H9 (cell line): ENCODE measurements around the gene PC. TPM values are rescaled to one million over a fixed set of nuclear protein-coding genes. Genes with fewer than 3 reads are reported as not detected.
A peak's percentile ranks its signal among the peaks of the same experiment; 100 is the strongest.

Source experiments
- DNase-seq: peaks from one replicate; pipeline ENCODE4 v3.0.0-alpha.2; 2017
- H2AFZ ChIP-seq: one replicate; pipeline ENCODE4 v1.6.1; 2013; ENCODE audit warnings: mild to moderate bottlenecking, low read length, control low read depth, moderate library complexity
- H2AK5ac ChIP-seq: 2 replicates; pipeline ENCODE4 v1.6.1; 2013; ENCODE audit warnings: low read length, control low read depth, mixed read lengths; ENCODE audit not compliant: insufficient read length
- H2BK120ac ChIP-seq: one replicate; pipeline ENCODE4 v1.6.1; 2013; ENCODE audit warnings: low read depth, mild to moderate bottlenecking, low read length, control low read depth, inconsistent platforms; ENCODE audit not compliant: poor library complexity, severe bottlenecking
- H2BK12ac ChIP-seq: 2 replicates; pipeline ENCODE4 v1.6.1; 2013; ENCODE audit warnings: low read length, control low read depth, mixed read lengths, low read depth; ENCODE audit not compliant: insufficient read length
- H2BK15ac ChIP-seq: 2 replicates; pipeline ENCODE4 v1.6.1; 2013; ENCODE audit warnings: low read depth, low read length, control low read depth
- H2BK20ac ChIP-seq: one replicate; pipeline ENCODE4 v1.6.1; 2013; ENCODE audit warnings: low read depth, mild to moderate bottlenecking, low read length, control low read depth, inconsistent platforms; ENCODE audit not compliant: poor library complexity, severe bottlenecking
- H2BK5ac ChIP-seq: 2 replicates; pipeline ENCODE4 v1.6.1; 2013; ENCODE audit warnings: low read length, control low read depth, mixed read lengths; ENCODE audit not compliant: insufficient read length
- H3K14ac ChIP-seq: 2 replicates; pipeline ENCODE4 v1.6.1; 2013; ENCODE audit warnings: low read length, control low read depth; ENCODE audit not compliant: insufficient read depth
- H3K18ac ChIP-seq: 2 replicates; pipeline ENCODE4 v1.6.1; 2013; ENCODE audit warnings: low read depth, mild to moderate bottlenecking, mixed read lengths, low read length, control low read depth; ENCODE audit not compliant: insufficient read length
- H3K23ac ChIP-seq: 2 replicates; pipeline ENCODE4 v1.6.1; 2013; ENCODE audit warnings: low read length, control low read depth, mixed read lengths, low read depth; ENCODE audit not compliant: insufficient read length
- H3K23me2 ChIP-seq: 2 replicates; pipeline ENCODE4 v1.6.1; 2013; ENCODE audit warnings: low read depth, mild to moderate bottlenecking, mixed read lengths, low read length, control low read depth; ENCODE audit not compliant: insufficient read length, poor library complexity, severe bottlenecking
- H3K27ac ChIP-seq: 2 replicates; pipeline ENCODE4 v1.5.1; 2013; ENCODE audit warnings: low read length, control low read depth, mixed read lengths, low read depth; ENCODE audit not compliant: insufficient read length
- H3K27me3 ChIP-seq: 2 replicates; pipeline ENCODE4 v1.6.1; 2013; ENCODE audit warnings: low read length, control low read depth, inconsistent platforms; ENCODE audit not compliant: insufficient read depth
- H3K4ac ChIP-seq: 2 replicates; pipeline ENCODE4 v1.6.1; 2013; ENCODE audit warnings: low read depth, mild to moderate bottlenecking, control low read depth, inconsistent platforms, low read length, moderate library complexity
- H3K4me1 ChIP-seq: 2 replicates; pipeline ENCODE4 v1.6.1; 2013; ENCODE audit warnings: low read length, control low read depth, inconsistent platforms; ENCODE audit not compliant: insufficient read depth
- H3K4me2 ChIP-seq: 2 replicates; pipeline ENCODE4 v1.6.1; 2013; ENCODE audit warnings: low read length, control low read depth, mixed read lengths; ENCODE audit not compliant: insufficient read length, insufficient read depth
- H3K56ac ChIP-seq: 2 replicates; pipeline ENCODE4 v1.6.1; 2013; ENCODE audit warnings: low read depth, mild to moderate bottlenecking, mixed read lengths, low read length, control low read depth; ENCODE audit not compliant: insufficient read length
- H3K79me1 ChIP-seq: 2 replicates; pipeline ENCODE4 v1.6.1; 2013; ENCODE audit warnings: low read depth, mild to moderate bottlenecking, moderate library complexity, low read length, control low read depth, inconsistent platforms; ENCODE audit not compliant: insufficient read depth, poor library complexity, severe bottlenecking
- H3K79me2 ChIP-seq: 2 replicates; pipeline ENCODE4 v1.6.1; 2013; ENCODE audit warnings: low read length, control low read depth, inconsistent platforms; ENCODE audit not compliant: insufficient read depth
- H3K9ac ChIP-seq: 2 replicates; pipeline ENCODE4 v1.6.1; 2013; ENCODE audit warnings: low read length, control low read depth, mixed read lengths; ENCODE audit not compliant: insufficient read length; ENCODE audit errors: extremely low read depth
- H3K9me3 ChIP-seq: one replicate; pipeline ENCODE4 v1.6.1; 2013; ENCODE audit warnings: low read depth, low read length, inconsistent platforms; ENCODE audit not compliant: control insufficient read depth
- H3T11ph ChIP-seq: one replicate; pipeline ENCODE4 v1.6.1; 2013; ENCODE audit warnings: mild to moderate bottlenecking, low read length, control low read depth, inconsistent platforms
- H4K20me1 ChIP-seq: one replicate; pipeline ENCODE4 v1.6.1; 2013; ENCODE audit not compliant: control insufficient read depth, insufficient read length, insufficient read depth
- H4K5ac ChIP-seq: 2 replicates; pipeline ENCODE4 v1.6.1; 2013; ENCODE audit warnings: low read depth, mild to moderate bottlenecking, mixed read lengths, low read length, control low read depth; ENCODE audit not compliant: insufficient read length
- H4K8ac ChIP-seq: replicated peaks from 2 replicates; pipeline ENCODE4 v1.6.1; 2013; ENCODE audit warnings: low read length, control low read depth, mixed read lengths, low read depth; ENCODE audit not compliant: insufficient read length
- H4K91ac ChIP-seq: 2 replicates; pipeline ENCODE4 v1.6.1; 2013; ENCODE audit warnings: low read depth, mild to moderate bottlenecking, moderate library complexity, mixed read lengths, low read length, control low read depth; ENCODE audit not compliant: insufficient read length
- H3K27ac Mint-ChIP-seq, 3 experiments: 2 replicates in 2 of 3; 3 replicates in 1 of 3; pipeline ENCODE4 v1.8.0; 2020 to 2021; ENCODE audit warnings: mixed read lengths in 3 of 3, mild to moderate bottlenecking in 1 of 3, moderate library complexity in 1 of 3
- H3K27me3 Mint-ChIP-seq: 2 replicates; pipeline ENCODE4 v1.8.0; 2021; ENCODE audit warnings: low read depth, mild to moderate bottlenecking, moderate library complexity, mixed read lengths
- H3K36me3 Mint-ChIP-seq, 3 experiments: 2 replicates in 2 of 3; 3 replicates in 1 of 3; pipeline ENCODE4 v1.8.0; 2020 to 2021; ENCODE audit warnings: low read depth in 3 of 3, mixed read lengths in 3 of 3; ENCODE audit not compliant: insufficient read depth in 1 of 3
- H3K4me1 Mint-ChIP-seq, 2 experiments: 2 replicates each; pipeline ENCODE4 v1.8.0; 2020; ENCODE audit warnings: mixed read lengths in 2 of 2
- H3K4me3 Mint-ChIP-seq, 2 experiments: 2 replicates in 1 of 2; 3 replicates in 1 of 2; pipeline ENCODE4 v1.8.0; 2020 to 2021; ENCODE audit warnings: mild to moderate bottlenecking in 2 of 2, mixed read lengths in 2 of 2, moderate library complexity in 1 of 2
- H3K9me3 Mint-ChIP-seq, 2 experiments: 2 replicates in 1 of 2; 3 replicates in 1 of 2; pipeline ENCODE4 v1.8.0; 2020; ENCODE audit warnings: mild to moderate bottlenecking in 2 of 2, mixed read lengths in 2 of 2, moderate library complexity in 1 of 2
- CTCF ChIP-seq: fragments of 200-600 bp; sonication (generic); conservative IDR thresholded peaks from 3 replicates; pipeline ENCODE4 v1.8.0; 2021; ENCODE audit warnings: antibody characterized with exemption, mild to moderate bottlenecking
- WGBS: extraction: QIAGEN DNeasy Blood & Tissue Kit; methylation state at CpG from one replicate; pipeline ENCODE4 v1.1.7; 2013; ENCODE audit warnings: missing lambda C conversion rate, low lambda C conversion rate, mixed read lengths; ENCODE audit not compliant: insufficient read length; ENCODE audit errors: extremely low coverage; 5-methylcytosine and 5-hydroxymethylcytosine counted together
- total RNA-seq: library from RNA; stranded (reverse); gene quantifications from 2 replicates; pipeline ENCODE4 v1.2.1, GENCODE V29; 2021

PC gene
- total RNA-seq, 1 experiment from 2014 or later: 32.6 TPM

GRCh38 chr11:66852466-66853241 lies 105.5 kb downstream of the PC start:
- H2BK120ac ChIP-seq: no peak overlapping the region
- Mint-ChIP-seq H3K27ac (peak overlapping the region in 1 of 3 experiments; percentile 64; a peak in 1 of 7 replicates), H3K4me3 (no peak overlapping the region), H3K36me3 (peaks cover 0 to 21% (median 21%) of the 10 kb centered on the region in 3 experiments; a peak in 4 of 7 replicates), H3K9me3 (no peaks in the 10 kb centered on the region), H3K27me3 (peaks cover 3% of the 10 kb centered on the region), H3K4me1 (peaks cover 14 to 16% of the 10 kb centered on the region in 2 experiments)
- H3K79me1 ChIP-seq: no peaks in the 10 kb centered on the region
- H3K23me2 ChIP-seq: peaks cover 10% of the 10 kb centered on the region
- no peak overlapping the region for H4K8ac ChIP-seq
- H2BK15ac ChIP-seq: no peak overlapping the region
- no peaks in the 10 kb centered on the region for H3K4me1 ChIP-seq
- H3K27ac ChIP-seq: no peak overlapping the region
- H3K56ac ChIP-seq: no peak overlapping the region
- no peak overlapping the region for H2BK5ac ChIP-seq
- no peak overlapping the region for H2AK5ac ChIP-seq
- no peak overlapping the region for H3K4me2 ChIP-seq
- no peak overlapping the region for H3T11ph ChIP-seq
- no peak overlapping the region for H2BK20ac ChIP-seq
- H2BK12ac ChIP-seq: no peak overlapping the region
- no peak overlapping the region for H3K23ac ChIP-seq
- peak; percentile 36; the same call in 2 of the 3 replicates for TF ChIP-seq CTCF
- no peaks in the 10 kb centered on the region for H3K27me3 ChIP-seq
- H3K14ac ChIP-seq: no peak overlapping the region
- no peak for DNase-seq
- no peak overlapping the region for H3K9ac ChIP-seq
- no peaks in the 10 kb centered on the region for H4K20me1 ChIP-seq
- no peaks in the 10 kb centered on the region for H3K79me2 ChIP-seq
- H3K9me3 ChIP-seq: no peaks in the 10 kb centered on the region
- H3K4ac ChIP-seq: no peak overlapping the region
- H4K91ac ChIP-seq: no peak overlapping the region
- H4K5ac ChIP-seq: no peak overlapping the region
- H3K18ac ChIP-seq: no peak overlapping the region
- WGBS: no CpG with 5 or more reads among the region's 26 CpGs
- H2AFZ ChIP-seq: no peak overlapping the region
